Spleen (tissue), 11 donors: ENCODE measurements around the gene ZNF600. TPM values are rescaled to one million over a fixed set of nuclear protein-coding genes. Genes with fewer than 3 reads are reported as not detected.
"Not testable (repeated sequence)": the region's sequence is repeated elsewhere in the genome, so short reads cannot be mapped to it uniquely, and the experiment has no call there.

Source experiments
- DNase-seq: peaks from one replicate; pipeline ENCODE4 v3.0.0-alpha.2; 2020
- H3K27ac ChIP-seq, 8 donors: fragments of 200-600 bp; sonication (generic) in 7 of 8; 1 replicate in 4 of 8; 2 replicates in 4 of 8; pipeline versions ENCODE4 v1.5.0 to v1.8.0; 2016 to 2021; ENCODE audit warnings: inconsistent platforms in 4 of 8, mild to moderate bottlenecking in 4 of 8, moderate library complexity in 1 of 8
- H3K27me3 ChIP-seq, 7 donors: fragments of 200-600 bp; sonication (generic) in 6 of 7; replicated peaks in 1 of 7; 1 replicate in 4 of 7; 2 replicates in 3 of 7; pipeline versions ENCODE4 v1.5.0 to v1.8.0; 2016 to 2021; ENCODE audit warnings: inconsistent platforms in 3 of 7, mild to moderate bottlenecking in 1 of 7
- H3K36me3 ChIP-seq, 6 donors: fragments of 200-600 bp; sonication (generic) in 5 of 6; 1 replicate in 4 of 6; 2 replicates in 2 of 6; pipeline versions ENCODE4 v1.5.0 to v1.8.0; 2016 to 2021; ENCODE audit warnings: inconsistent platforms in 2 of 6
- H3K4me1 ChIP-seq, 6 donors: fragments of 200-600 bp; sonication (generic) in 5 of 6; 1 replicate in 3 of 6; 2 replicates in 3 of 6; pipeline versions ENCODE4 v1.5.0 to v1.8.0; 2016 to 2021; ENCODE audit warnings: inconsistent platforms in 3 of 6
- H3K4me3 ChIP-seq, 8 donors: fragments of 200-600 bp; sonication (generic) in 7 of 8; 1 replicate in 4 of 8; 2 replicates in 4 of 8; pipeline versions ENCODE4 v1.5.0 to v1.8.0; 2016 to 2021; ENCODE audit warnings: inconsistent platforms in 4 of 8, mild to moderate bottlenecking in 4 of 8, moderate library complexity in 2 of 8
- H3K9me3 ChIP-seq, 8 donors: fragments of 200-600 bp; sonication (generic) in 7 of 8; 1 replicate in 4 of 8; 2 replicates in 4 of 8; pipeline versions ENCODE4 v1.5.0 to v1.8.0; 2016 to 2021; ENCODE audit warnings: inconsistent platforms in 4 of 8
- POLR2A ChIP-seq, 3 donors: fragments of 450-650 bp; IDR thresholded peaks; one replicate each; pipeline ENCODE4 v1.5.1; 2017; ENCODE audit warnings: antibody characterized with exemption in 3 of 3, mild to moderate bottlenecking in 1 of 3
- POLR2AphosphoS5 ChIP-seq, 3 donors: sonication (generic); formaldehyde crosslinking; IDR thresholded peaks; one replicate each; pipeline ENCODE4 v1.5.1; 2017; ENCODE audit warnings: antibody characterized with exemption in 3 of 3
- WGBS, 5 donors: extraction: QIAGEN DNeasy Blood & Tissue Kit in 3 of 5; methylation state at CpG; one replicate each; pipeline versions ENCODE4 v1.1.5 to v1.1.7; 2013 to 2018; 5-methylcytosine and 5-hydroxymethylcytosine counted together
- intact Hi-C: fragments of 100-400 bp; cut with DNase I; formaldehyde crosslinking; loops from one replicate; pipeline ENCODE4 v1.15.0; 2023; ENCODE audit warnings: low total_unique reads
- polyA plus RNA-seq, 3 donors: library from polyadenylated mRNA; stranded (reverse); fragments of 200-250 nt; gene quantifications; one replicate each; pipeline ENCODE4 v1.2.1, GENCODE V29; 2013
- total RNA-seq, 7 donors: library from RNA; depleted of rRNA in 3 of 7; stranded (reverse); fragments of >200 nt in 3 of 7; fragmentation: NEBNext Ultra II Directional in 4 of 7; extraction: Animal tissue kit (Norgen Biotek cat#: 25700) in 4 of 7; gene quantifications; one replicate each; pipeline versions ENCODE4 v1.1.0 to v1.2.1, GENCODE V29; 2016 to 2021
- TF ChIP-seq, protein P1 (sequence below), 11 experiments: fragments of 200-600 bp in 7 of 11; fragments of 450-650 bp in 4 of 11; sonication (generic) in 4 of 11; IDR thresholded peaks in 8 of 11; conservative IDR thresholded peaks in 3 of 11; 1 replicate in 7 of 11; 2 replicates in 4 of 11; pipeline versions ENCODE4 v1.4.0 to v1.8.0; 2016 to 2021; ENCODE audit warnings: antibody characterized with exemption in 11 of 11, inconsistent platforms in 4 of 11, mild to moderate bottlenecking in 1 of 11
- donor health status: healthy with polysubstance abuse.
- donor health status: DM: no; HTN: no; CAD: no; lungs with moderate emphysema.
- donor health status: DM: no; HTN: no; CAD: no.
- donor health status: Bipolar disorder and iron deficiency.
- donor health status: healthy.
- donor health status: DM: no; HTN: no; CAD: no.
- donor health status: DM: yes; HTN: yes; CAD: no.

The ZNF600 gene
- total and polyA plus RNA-seq, 10 donors: 7.5 to 32.3 (median 20.0) TPM

DNA sequence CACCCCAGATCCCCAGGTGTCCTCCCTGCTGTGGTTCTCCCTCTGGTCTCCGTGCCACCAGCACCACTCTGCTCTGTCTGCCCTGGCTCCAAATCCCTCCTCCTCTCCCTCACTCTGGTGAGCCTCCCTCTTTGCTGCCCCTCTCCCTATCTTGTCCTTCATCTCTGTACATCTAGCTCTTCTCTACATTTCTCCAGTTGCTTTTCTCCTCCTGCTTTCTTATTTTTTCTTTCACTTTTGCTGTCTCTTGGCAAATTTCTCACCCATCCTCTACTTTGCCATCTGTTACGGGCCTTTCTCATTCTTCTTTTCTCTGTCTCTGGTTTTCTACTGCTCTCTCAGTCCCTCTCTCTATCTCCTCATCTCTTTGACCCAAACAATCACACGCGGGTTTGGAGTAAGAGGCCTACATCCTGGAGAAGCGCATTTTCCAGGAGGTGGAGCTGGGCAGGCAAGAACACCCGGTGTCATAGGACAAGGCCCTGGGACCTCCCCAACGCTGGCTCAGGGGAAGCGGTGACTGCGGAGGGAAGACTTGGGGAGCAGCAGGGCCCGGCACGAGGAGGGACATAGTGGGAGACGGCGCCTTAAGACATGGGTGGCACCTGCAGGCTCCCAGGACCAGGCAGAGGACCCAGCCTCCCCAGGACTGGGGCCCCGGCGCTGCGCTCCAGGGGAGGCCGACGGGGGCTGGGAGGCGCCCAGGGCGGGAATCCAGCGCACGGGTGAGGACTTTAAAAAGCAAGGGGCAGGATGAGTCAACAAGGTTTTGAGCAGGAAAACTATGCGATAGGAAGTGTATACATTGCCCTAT is 61.7 kb downstream of the ZNF600 start:
- no peak overlapping the region for H3K4me3 ChIP-seq
- H3K27ac ChIP-seq: no peak overlapping the region
- no peak for TF ChIP-seq POLR2AphosphoS5 (IDR thresholded peaks at IDR 0.05)
- TF ChIP-seq, protein P1, sequence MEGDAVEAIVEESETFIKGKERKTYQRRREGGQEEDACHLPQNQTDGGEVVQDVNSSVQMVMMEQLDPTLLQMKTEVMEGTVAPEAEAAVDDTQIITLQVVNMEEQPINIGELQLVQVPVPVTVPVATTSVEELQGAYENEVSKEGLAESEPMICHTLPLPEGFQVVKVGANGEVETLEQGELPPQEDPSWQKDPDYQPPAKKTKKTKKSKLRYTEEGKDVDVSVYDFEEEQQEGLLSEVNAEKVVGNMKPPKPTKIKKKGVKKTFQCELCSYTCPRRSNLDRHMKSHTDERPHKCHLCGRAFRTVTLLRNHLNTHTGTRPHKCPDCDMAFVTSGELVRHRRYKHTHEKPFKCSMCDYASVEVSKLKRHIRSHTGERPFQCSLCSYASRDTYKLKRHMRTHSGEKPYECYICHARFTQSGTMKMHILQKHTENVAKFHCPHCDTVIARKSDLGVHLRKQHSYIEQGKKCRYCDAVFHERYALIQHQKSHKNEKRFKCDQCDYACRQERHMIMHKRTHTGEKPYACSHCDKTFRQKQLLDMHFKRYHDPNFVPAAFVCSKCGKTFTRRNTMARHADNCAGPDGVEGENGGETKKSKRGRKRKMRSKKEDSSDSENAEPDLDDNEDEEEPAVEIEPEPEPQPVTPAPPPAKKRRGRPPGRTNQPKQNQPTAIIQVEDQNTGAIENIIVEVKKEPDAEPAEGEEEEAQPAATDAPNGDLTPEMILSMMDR (IDR thresholded peaks at IDR 0.05 in 8 of 11, conservative IDR thresholded peaks at IDR 0.05 in 3 of 11): no peak
- TF ChIP-seq POLR2A (IDR thresholded peaks at IDR 0.05): no peak
- peaks cover 4 to 100% (median 61%) of the 10 kb centered on the region in 6 donors for H3K36me3 ChIP-seq
- no peak for DNase-seq
- intact Hi-C loops: no loop called here
- H3K4me1 ChIP-seq: no peaks in the 10 kb centered on the region
- no peaks in the 10 kb centered on the region for H3K27me3 ChIP-seq
- H3K9me3 ChIP-seq: peaks cover 0 to 35% (median 13%) of the 10 kb centered on the region in 8 donors
- 93 to 97% (median 94%) methylated on average over 23 of the region's 23 CpGs for WGBS, 5 donors

GRCh38 chr19:52723907-52724598 is 62.5 kb downstream of the ZNF600 start:
- Histone ChIP-seq H3K36me3 (peaks cover 4 to 99% (median 61%) of the 10 kb centered on the region in 6 donors), H3K9me3 (peaks cover 0 to 37% (median 16%) of the 10 kb centered on the region in 8 donors)
- intact Hi-C loops, H3K27me3 ChIP-seq, H3K4me1 ChIP-seq, DNase-seq, H3K4me3 ChIP-seq, H3K27ac ChIP-seq: not testable (repeated sequence)
- WGBS, 5 donors: 86 to 92% (median 90%) methylated on average over 9 of the region's 9 CpGs

GRCh38 chr19:52722062-52723003 is 64.3 kb downstream of the ZNF600 start:
- Histone ChIP-seq H3K27ac (no peak overlapping the region), H3K36me3 (peaks cover 0 to 91% (median 50%) of the 10 kb centered on the region in 6 donors), H3K27me3 (no peaks in the 10 kb centered on the region), H3K4me1 (no peaks in the 10 kb centered on the region), H3K4me3 (no peak overlapping the region), H3K9me3 (peaks cover 0 to 48% (median 16%) of the 10 kb centered on the region in 8 donors)
- TF ChIP-seq POLR2AphosphoS5 (IDR thresholded peaks at IDR 0.05): no peak
- TF ChIP-seq POLR2A (IDR thresholded peaks at IDR 0.05): no peak
- TF ChIP-seq, protein P1 (IDR thresholded peaks at IDR 0.05 in 8 of 11, conservative IDR thresholded peaks at IDR 0.05 in 3 of 11): no peak
- WGBS, 5 donors: 84 to 97% (median 94%) methylated on average over 6 to 7 of the region's 7 CpGs
- no peak for DNase-seq
- intact Hi-C loops: no loop called here

DNA sequence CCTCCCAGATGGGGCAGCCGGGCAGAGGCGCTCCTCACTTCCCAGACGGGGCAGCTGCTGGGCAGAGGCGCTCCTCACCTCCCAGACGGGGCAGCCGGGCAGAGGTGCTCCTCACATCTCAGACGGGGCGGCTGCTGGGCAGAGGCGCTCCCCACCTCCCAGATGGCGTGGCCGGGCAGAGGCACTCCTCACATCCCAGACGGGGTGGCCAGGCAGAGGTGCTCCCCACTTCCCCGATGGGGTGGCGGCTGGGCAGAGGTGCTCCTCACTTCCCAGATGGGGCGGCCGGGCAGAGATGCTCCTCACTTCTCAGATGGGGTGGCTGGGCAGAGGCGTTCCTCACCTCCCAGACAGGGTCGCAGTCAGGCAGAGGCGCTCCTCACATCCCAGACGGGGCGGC is 66.0 kb downstream of the ZNF600 start:
- DNase-seq, H3K4me3 ChIP-seq, H3K4me1 ChIP-seq, H3K27ac ChIP-seq, intact Hi-C loops, H3K27me3 ChIP-seq: not testable (repeated sequence)
- Histone ChIP-seq H3K9me3 (peaks cover 0 to 43% (median 16%) of the 10 kb centered on the region in 8 donors), H3K36me3 (peaks cover 0 to 79% (median 35%) of the 10 kb centered on the region in 6 donors)
- WGBS, 5 donors: 80 to 99% (median 98%) methylated on average over 4 to 21 of the region's 21 CpGs
